ENCODE measurements around the gene TMEM120B.
A peak's percentile ranks its signal among the peaks of the same experiment; 100 is the strongest.

The TMEM120B gene

DNA sequence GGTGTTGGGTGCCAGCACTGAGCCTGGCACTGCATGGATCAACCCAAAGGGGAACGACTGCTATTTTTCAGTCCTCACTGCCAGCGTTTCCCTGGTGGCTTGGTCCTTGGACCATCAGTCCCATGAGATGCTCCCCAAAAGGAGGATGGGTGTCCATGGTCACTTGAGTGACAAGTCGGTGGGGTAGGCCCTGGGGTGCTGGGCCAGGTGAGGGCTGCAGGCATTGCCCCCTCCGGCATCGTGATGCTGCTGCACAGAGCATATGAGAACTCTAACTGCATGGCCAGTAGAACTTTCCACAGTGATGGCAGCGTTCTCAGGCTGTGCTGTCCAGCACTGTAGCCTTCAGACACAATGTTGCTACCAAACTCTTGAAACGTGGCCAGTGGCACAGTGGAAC is 107.5 kb downstream of the TMEM120B start:
- no peaks in the 10 kb centered on the region for H3K9me3 ChIP-seq (ENCODE audit: insufficient read depth, low read length, severe bottlenecking)
- TF ChIP-seq, protein P1, sequence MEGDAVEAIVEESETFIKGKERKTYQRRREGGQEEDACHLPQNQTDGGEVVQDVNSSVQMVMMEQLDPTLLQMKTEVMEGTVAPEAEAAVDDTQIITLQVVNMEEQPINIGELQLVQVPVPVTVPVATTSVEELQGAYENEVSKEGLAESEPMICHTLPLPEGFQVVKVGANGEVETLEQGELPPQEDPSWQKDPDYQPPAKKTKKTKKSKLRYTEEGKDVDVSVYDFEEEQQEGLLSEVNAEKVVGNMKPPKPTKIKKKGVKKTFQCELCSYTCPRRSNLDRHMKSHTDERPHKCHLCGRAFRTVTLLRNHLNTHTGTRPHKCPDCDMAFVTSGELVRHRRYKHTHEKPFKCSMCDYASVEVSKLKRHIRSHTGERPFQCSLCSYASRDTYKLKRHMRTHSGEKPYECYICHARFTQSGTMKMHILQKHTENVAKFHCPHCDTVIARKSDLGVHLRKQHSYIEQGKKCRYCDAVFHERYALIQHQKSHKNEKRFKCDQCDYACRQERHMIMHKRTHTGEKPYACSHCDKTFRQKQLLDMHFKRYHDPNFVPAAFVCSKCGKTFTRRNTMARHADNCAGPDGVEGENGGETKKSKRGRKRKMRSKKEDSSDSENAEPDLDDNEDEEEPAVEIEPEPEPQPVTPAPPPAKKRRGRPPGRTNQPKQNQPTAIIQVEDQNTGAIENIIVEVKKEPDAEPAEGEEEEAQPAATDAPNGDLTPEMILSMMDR (IDR thresholded peaks at IDR 0.05; ENCODE audit: borderline replicate concordance, extremely low read depth, low read length, poor library complexity, severe bottlenecking): no peak
- TF ChIP-seq EZH2 (IDR thresholded peaks at IDR 0.05; ENCODE audit: borderline replicate concordance, low read depth, low read length, severe bottlenecking): no peak
- peaks cover 93% of the 10 kb centered on the region for H3K36me3 ChIP-seq (ENCODE audit: insufficient read depth, low read length)
- H2AFZ ChIP-seq (ENCODE audit: low read depth, low read length): no peak overlapping the region
- H3K4me2 ChIP-seq (ENCODE audit: insufficient read depth, low read length): no peak overlapping the region
- no peak for DNase-seq
- no peak for ATAC-seq (ENCODE audit: insufficient read depth, low read depth)
- no peaks in the 10 kb centered on the region for H3K4me1 ChIP-seq (ENCODE audit: insufficient read depth, low read length)
- H3K79me2 ChIP-seq (ENCODE audit: insufficient read depth, low read length): peaks cover 40% of the 10 kb centered on the region
- H4K20me1 ChIP-seq (ENCODE audit: insufficient read depth, low read length): peaks cover 50% of the 10 kb centered on the region
- no peak overlapping the region for H3K4me3 ChIP-seq (ENCODE audit: low read depth in 1 of 2, low read length in 2 of 2)
- H3K27ac ChIP-seq (ENCODE audit: low read length): no peak overlapping the region
- H3K9ac ChIP-seq (ENCODE audit: low read depth, low read length): no peak overlapping the region
- H3K27me3 ChIP-seq (ENCODE audit: insufficient read depth, low read length, poor library complexity): no peaks in the 10 kb centered on the region

DNA sequence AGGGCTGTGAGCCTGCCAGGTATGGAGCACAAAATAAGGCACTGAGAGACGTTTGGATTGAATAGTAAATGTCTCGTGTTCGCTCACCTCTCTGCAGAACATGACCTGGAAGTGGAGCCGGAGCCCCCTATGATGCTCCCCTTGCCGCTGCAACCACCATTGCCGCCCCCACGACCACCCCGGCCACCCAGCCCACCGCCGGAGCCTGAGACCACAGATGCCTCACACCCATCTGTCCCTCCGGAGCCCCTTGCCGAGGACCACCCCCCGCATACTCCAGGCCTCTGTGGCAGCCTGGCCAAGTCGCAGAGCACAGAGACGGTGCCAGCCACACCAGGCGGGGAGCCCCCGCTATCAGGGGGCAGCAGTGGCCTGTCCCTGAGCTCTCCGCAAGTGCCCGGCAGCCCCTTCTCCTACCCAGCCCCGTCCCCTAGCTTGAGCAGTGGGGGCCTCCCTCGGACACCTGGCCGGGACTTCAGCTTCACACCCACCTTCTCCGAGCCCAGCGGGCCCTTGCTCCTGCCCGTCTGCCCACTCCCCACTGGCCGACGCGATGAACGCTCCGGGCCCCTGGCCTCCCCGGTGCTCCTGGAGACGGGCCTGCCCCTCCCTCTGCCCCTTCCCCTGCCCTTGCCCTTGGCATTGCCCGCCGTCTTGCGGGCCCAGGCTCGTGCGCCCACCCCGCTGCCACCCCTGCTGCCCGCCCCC is 110.0 kb downstream of the TMEM120B start:
- no peak overlapping the region for H2AFZ ChIP-seq (ENCODE audit: low read depth, low read length)
- no peaks in the 10 kb centered on the region for H3K9me3 ChIP-seq (ENCODE audit: insufficient read depth, low read length, severe bottlenecking)
- TF ChIP-seq, protein P1 (IDR thresholded peaks at IDR 0.05; ENCODE audit: borderline replicate concordance, extremely low read depth, low read length, poor library complexity, severe bottlenecking): no peak
- TF ChIP-seq EZH2 (IDR thresholded peaks at IDR 0.05; ENCODE audit: borderline replicate concordance, low read depth, low read length, severe bottlenecking): no peak
- H3K4me1 ChIP-seq (ENCODE audit: insufficient read depth, low read length): no peaks in the 10 kb centered on the region
- H3K79me2 ChIP-seq (ENCODE audit: insufficient read depth, low read length): peaks cover 20% of the 10 kb centered on the region
- DNase-seq (no peak), ATAC-seq (ENCODE audit: insufficient read depth, low read depth) (no peak)
- H3K27me3 ChIP-seq (ENCODE audit: insufficient read depth, low read length, poor library complexity): no peaks in the 10 kb centered on the region
- H3K36me3 ChIP-seq (ENCODE audit: insufficient read depth, low read length): peaks cover 89% of the 10 kb centered on the region
- H3K4me3 ChIP-seq (ENCODE audit: low read depth in 1 of 2, low read length in 2 of 2): no peak overlapping the region
- no peak overlapping the region for H3K9ac ChIP-seq (ENCODE audit: low read depth, low read length)
- peaks cover 34% of the 10 kb centered on the region for H4K20me1 ChIP-seq (ENCODE audit: insufficient read depth, low read length)
- no peak overlapping the region for H3K4me2 ChIP-seq (ENCODE audit: insufficient read depth, low read length)
- H3K27ac ChIP-seq (ENCODE audit: low read length): no peak overlapping the region

DNA sequence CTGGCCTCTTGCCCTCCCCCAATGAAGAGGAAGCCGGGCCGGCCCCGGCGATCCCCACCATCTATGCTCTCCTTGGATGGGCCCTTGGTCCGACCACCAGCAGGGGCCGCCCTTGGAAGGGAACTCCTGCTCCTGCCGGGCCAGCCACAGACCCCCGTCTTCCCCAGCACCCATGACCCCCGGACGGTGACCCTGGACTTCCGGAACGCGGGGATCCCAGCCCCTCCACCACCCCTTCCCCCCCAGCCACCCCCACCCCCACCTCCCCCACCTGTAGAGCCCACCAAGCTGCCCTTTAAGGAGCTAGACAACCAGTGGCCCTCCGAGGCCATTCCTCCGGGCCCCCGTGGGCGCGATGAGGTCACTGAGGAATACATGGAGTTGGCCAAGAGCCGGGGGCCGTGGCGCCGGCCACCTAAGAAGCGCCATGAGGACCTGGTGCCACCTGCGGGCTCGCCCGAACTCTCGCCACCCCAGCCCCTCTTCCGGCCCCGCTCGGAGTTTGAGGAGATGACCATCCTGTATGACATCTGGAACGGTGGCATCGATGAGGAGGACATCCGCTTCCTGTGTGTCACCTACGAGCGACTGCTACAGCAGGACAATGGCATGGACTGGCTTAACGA is 110.7 kb downstream of the TMEM120B start:
- H3K4me3 ChIP-seq (ENCODE audit: low read depth in 1 of 2, low read length in 2 of 2): no peak overlapping the region
- no peak for ATAC-seq (ENCODE audit: insufficient read depth, low read depth)
- H3K27ac ChIP-seq (ENCODE audit: low read length): no peak overlapping the region
- H3K9ac ChIP-seq (ENCODE audit: low read depth, low read length): no peak overlapping the region
- H4K20me1 ChIP-seq (ENCODE audit: insufficient read depth, low read length): peaks cover 28% of the 10 kb centered on the region
- H3K79me2 ChIP-seq (ENCODE audit: insufficient read depth, low read length): peaks cover 14% of the 10 kb centered on the region
- peaks cover 89% of the 10 kb centered on the region for H3K36me3 ChIP-seq (ENCODE audit: insufficient read depth, low read length)
- TF ChIP-seq, protein P1 (IDR thresholded peaks at IDR 0.05; ENCODE audit: borderline replicate concordance, extremely low read depth, low read length, poor library complexity, severe bottlenecking): peak; percentile 24
- no peak for TF ChIP-seq EZH2 (IDR thresholded peaks at IDR 0.05; ENCODE audit: borderline replicate concordance, low read depth, low read length, severe bottlenecking)
- H3K9me3 ChIP-seq (ENCODE audit: insufficient read depth, low read length, severe bottlenecking): no peaks in the 10 kb centered on the region
- H3K4me1 ChIP-seq (ENCODE audit: insufficient read depth, low read length): no peaks in the 10 kb centered on the region
- H3K27me3 ChIP-seq (ENCODE audit: insufficient read depth, low read length, poor library complexity): no peaks in the 10 kb centered on the region
- no peak overlapping the region for H2AFZ ChIP-seq (ENCODE audit: low read depth, low read length)
- no peak for DNase-seq
- no peak overlapping the region for H3K4me2 ChIP-seq (ENCODE audit: insufficient read depth, low read length)

All from DND-41 (cell line).